Effector CD4-positive, alpha-beta T cell (primary cell): ENCODE results near the gene COL11A1.
"Not testable (repeated sequence)": the region's sequence is repeated elsewhere in the genome, so short reads cannot be mapped to it uniquely, and the experiment has no call there.

Experiments used
- DNase-seq: peaks from one replicate; pipeline ENCODE4 v3.0.0-alpha.2; 2020

The COL11A1 gene

DNA sequence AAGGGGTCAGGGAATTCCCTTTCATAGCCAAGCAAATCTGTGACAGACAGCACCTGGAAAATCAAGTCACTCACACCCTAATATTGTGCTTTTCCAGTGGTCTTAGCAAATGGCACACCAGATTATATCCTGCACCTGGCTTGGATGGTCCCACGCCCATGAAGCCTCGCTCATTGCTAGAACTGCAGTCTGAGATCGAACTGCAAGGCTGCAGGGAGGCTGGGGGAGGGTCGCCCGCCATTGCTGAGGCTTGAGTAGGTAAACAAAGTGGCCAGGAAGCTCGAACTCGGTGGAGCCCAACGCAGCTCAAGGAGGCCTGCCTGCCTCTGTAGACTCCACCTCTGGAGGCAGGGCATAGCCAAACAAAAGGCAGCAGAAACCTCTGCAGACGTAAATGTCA, 281.6 kb downstream of the COL11A1 start:
- DNase-seq, result not testable (repeated sequence)
